ENCODE results near the gene HMCN1.

HMCN1 gene

GRCh38 chr1:186060226-186060625 lies 326.0 kb downstream of the HMCN1 start:
- no peak for TF ChIP-seq CTCF (IDR thresholded peaks at IDR 0.05)

- no peak for TF ChIP-seq CTCF (IDR thresholded peaks at IDR 0.05)
Observed at GRCh38 chr1:186063091-186063657, 329.0 kb downstream of the HMCN1 start.

- no peak for TF ChIP-seq CTCF (IDR thresholded peaks at IDR 0.05)
Observed at GRCh38 chr1:186066411-186066810, 332.2 kb downstream of the HMCN1 start.

GRCh38 chr1:186073697-186074096 lies 339.5 kb downstream of the HMCN1 start:
- no peak for TF ChIP-seq CTCF (IDR thresholded peaks at IDR 0.05)

GRCh38 chr1:186076006-186076405 lies 341.8 kb downstream of the HMCN1 start:
- no peak for TF ChIP-seq CTCF (IDR thresholded peaks at IDR 0.05)

- TF ChIP-seq CTCF (IDR thresholded peaks at IDR 0.05) = no peak
Observed at GRCh38 chr1:186078245-186078644, 344.1 kb downstream of the HMCN1 start.

GRCh38 chr1:186079084-186079684 lies 345.0 kb downstream of the HMCN1 start:
- no peak for TF ChIP-seq CTCF (IDR thresholded peaks at IDR 0.05)
